HG03196 (cell line): ENCODE measurements around the gene FOXI3.

Experiments
- ATAC-seq: cut with Tn5 transposase; IDR thresholded peaks from one replicate; pipeline ENCODE4 v1.9.1; 2021; ENCODE audit not compliant: unreplicated experiment

The FOXI3 gene

DNA sequence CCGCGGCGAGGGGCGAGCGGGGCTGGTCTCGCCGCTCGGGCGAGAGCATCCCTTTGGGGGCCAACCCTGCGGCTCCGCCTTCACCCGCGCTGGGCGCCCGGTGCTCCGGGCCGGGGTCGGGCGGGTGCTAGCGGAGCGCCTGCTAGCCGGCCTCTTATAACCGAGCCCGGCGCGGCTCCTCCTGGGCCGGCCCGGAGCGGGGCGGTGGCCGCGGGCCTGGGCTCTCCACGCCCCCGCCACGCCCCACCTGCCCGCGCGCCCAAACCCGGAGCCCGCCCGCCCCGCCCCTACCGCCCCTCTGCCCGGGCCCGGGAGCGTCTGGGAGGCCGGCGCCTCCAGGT lies at the start of gene FOXI3:
Gene FOXI3, minus strand, starts transcription at position 129 of the 341 bp plus-strand sequence. CDS start 158 bp downstream, outside the sequence.
- ATAC-seq: no peak

DNA sequence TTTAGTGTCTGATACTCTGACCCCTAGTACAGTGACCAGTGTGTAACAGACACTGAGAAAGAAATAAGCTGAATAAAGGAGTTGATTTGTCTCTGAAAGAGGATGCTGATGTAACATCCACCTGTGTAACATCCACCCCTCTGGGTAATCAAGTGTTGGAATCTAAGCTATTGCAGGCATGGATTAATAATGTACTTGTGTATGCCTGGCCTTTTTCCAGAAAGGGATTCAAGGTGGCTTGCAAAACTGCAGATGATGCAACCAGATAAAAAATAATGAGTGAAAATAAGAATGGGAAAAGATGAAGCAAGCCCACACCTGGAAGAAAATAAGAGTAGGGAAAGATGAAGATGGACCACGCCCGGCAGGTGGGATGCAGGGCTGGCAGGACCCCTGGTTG lies 48.2 kb upstream of the FOXI3 start:
- ATAC-seq: no peak

DNA sequence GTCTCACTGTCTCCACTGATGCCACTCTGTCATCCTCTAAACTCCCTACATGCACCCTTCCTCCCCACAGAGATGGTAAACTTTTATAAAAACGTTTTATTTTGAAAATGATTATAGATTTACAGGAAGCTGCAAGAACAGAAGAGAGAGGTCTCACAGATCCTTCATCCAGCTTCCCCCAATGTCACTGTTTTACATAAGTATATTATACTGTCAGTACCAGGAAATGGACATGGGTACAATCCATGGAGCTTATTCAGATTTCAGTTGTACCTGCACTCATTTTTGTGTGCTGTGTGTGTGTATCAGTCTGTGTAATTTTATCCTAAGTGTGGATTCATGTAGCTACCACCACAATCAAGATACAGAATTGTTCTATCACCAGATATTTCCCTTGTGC lies 46.7 kb upstream of the FOXI3 start:
- no peak for ATAC-seq

DNA sequence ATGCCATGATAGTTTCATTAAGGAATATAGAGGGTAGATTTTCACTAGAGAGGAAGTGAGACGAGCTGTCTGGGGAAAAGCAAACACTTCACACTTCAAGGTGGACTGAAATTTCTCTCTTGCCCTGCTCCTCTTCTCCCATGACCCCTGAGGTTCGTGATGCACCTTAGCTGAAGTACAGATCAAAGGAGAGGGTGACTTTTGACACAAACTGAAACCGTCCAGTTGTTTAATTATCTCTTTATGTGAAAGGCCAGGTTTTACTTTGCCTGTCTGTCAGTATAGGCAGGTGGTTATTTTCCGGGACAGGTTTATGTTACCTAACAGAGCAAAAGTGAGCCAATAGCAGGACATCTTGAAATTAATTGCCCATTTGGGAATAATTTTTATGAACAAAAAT lies 41.0 kb upstream of the FOXI3 start:
- no peak for ATAC-seq

DNA sequence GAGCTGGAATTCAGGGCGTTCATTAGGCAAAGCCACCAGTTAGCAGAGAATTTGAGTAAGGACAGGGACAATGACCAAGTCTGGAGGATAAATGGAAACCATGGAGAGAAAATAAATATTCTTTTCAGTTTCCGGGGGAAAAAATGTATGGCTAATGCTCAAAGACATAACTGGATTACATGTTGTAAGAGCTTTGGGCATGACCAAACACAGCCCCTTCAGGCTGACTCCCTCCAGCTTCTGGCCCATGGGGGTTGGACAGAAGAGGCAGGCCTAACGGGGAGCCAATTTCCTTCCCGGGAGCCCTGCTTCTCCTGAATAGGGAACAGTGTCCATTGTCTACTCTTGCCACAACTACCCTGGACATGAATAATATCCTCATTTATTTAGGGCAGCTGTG lies 39.5 kb upstream of the FOXI3 start:
- ATAC-seq: no peak

DNA sequence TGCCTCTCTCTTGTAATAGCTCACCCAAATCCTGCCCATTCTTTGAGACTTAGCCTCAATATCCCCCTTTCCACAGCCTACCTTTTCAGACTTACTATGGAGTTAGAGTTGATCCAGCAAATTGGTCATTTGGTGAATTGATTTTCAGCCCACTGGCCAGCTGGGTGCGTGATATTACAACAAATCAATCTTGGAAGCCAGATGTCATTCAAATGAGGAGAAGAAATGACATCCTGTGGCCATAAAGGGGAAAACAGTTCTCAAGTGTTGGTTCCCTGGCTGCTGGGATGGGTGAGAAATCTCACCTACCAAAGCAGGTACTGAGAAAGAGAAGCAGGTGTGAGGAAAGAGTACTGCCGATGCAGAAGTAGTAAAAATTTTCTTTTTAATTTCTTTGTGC lies 36.7 kb upstream of the FOXI3 start:
- no peak for ATAC-seq

DNA sequence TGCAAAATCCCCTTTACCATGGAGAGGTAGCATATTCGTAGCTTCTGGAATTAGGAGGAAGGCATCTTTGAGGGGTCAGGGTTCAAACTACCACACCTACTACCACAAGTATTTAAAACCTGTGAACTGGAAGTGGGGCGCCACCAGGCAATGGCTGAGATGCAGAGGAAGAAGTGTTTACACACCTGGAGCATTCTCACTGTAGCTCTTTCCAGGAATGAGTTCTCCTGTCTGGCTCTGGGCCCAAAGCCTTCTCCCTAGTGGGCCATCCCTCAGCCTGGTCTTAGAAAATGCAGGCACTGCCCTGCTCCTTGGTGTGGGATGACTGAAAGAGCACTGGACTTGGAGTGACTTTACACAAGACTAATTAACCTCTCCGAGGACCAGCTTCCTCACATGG lies 30.7 kb upstream of the FOXI3 start:
- ATAC-seq: no peak

DNA sequence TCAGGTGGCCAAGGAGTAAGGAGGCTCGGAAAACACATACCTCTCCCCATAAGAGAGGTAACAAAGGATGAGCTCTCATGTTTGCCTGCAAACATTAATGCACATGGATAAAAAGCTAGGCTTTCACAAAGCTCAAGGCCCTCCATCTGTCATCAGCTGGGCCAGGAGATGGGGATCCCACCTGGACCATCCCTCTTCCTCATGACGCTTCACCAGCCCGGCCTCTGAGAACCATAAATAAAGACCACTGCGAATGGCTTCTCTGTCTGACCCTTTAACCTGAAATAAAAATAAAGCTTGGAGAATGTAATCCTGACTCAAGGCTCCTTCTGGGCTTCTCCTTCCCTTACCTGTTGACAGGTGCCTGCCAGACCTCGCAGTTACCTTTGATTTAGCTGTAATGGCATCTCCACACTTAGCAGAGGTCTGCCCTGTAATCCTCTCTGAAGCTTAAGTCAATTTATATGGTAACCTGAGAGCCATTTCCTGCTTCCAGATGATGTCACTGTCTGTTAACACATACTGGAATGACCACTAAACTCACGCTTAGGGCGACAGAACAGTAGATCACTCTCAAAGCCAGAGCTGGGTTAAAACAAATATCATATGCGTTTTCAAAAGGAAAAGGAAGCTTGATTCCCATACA lies 29.3 kb upstream of the FOXI3 start:
- no peak for ATAC-seq

DNA sequence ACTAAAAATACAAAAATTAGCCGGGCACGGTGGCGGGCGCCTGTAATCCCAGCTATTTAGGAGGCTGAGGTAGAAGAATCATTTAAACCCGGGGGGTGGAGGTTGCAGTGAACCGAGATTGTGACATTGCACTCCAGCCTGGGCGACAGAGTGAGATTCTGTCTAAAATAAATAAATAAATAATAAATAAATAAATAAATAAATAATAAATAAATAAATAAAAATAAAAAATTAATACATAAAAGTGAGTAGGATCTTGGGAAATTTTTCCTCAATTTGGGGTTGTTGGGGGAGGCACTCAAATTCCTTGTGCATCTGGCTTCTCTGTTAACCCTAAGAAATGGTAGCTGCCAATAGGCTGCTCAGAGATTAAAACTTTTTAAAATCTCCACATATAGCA lies 20.3 kb upstream of the FOXI3 start:
- no peak for ATAC-seq

DNA sequence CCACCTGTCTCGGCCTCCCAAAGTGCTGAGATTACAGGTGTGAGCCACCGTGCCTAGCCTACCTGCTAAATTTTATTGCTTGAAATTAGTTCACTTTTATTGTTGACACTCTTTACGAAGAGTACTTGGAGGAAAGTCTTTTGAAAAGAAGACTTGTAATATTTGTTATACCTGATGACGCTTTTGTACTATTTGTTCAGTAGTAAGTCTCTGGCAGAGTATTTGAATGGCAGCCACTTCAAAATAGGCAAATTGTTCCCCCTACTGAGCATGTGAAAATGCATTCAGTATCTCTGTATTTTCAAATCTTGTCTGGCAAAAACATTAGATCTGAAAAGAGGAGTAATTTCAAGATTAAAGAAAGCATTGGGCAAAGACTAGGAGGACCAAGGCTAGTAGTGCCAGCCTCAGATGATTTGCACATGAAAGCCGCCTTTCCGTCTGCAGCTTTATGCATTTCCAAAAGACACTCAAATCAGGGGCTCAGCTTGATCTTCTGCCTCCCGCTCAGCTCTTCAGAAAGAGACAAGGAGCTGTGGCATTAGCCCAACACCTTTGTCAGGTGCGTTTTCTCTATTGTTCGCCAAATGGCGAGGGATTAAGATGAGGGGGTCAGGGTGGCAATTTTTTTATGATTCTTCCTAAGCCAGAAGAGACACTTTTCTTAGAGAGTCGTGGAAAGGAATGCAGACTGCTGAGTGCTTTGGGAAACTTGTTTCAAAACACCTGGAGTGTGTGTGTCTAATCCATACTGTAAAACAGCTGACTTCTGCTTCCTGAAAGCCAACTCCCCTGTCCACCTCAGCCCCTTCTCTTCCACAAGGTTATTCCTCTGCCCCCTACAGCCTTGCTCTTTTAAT lies 18.8 kb upstream of the FOXI3 start:
- no peak for ATAC-seq

DNA sequence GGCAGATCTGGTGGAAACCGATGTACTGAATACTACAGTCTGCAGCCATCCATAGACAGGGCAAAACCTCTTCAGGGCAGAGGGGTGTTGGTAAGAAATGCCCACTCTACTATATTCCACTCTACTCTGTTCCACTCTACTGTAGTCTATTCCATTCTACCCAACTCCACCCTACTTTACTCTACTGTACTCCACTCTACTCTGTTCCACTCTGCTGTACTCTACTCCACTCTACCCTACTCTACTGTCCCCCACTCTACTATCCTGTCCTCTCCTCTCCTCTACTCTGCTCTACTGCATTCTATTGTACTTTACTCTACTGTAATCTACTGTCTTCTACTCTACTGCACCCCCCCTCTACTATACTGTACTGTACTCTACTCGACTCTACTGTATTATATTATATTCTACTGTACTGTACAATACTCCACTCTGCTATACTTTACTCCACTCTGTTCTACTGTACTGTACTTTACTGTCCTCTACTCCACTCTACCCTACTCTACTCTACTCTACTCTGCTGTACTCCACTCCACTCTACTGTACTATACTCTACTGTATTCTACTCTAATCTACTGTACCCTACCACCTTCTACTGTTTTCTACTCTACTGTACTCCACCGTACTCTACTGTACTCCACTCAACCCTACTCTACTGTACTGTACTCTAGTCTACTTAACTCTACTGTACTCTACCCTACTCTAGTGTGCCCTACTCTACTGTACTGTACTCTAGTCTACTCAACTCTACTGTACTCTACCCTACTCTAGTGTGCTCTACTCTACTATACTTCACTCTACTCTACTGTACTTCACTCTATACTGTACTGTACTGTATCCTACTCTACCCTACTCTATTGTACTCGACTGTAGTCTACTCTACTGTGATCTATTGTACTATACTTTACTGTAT lies 17.0 kb upstream of the FOXI3 start:
- no peak for ATAC-seq

DNA sequence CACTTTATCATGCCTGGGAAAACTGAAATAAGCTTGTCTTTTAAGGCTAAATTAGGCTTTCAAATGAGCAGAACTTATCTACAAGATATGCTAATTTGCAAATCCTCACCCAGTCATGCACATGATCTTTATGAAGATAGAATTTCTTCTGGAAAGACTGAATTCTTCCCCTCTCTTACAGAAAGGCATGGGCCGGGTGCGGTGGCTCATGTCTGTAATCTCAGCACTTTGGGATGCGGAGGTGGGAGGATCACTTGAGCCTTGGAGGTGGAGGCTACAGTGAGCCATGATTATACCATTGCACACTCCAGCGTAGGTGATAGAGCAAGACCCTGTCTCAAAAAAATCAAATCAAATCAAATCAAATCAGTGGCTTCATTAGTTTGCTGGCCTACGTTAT lies 11.7 kb upstream of the FOXI3 start:
- ATAC-seq: no peak

DNA sequence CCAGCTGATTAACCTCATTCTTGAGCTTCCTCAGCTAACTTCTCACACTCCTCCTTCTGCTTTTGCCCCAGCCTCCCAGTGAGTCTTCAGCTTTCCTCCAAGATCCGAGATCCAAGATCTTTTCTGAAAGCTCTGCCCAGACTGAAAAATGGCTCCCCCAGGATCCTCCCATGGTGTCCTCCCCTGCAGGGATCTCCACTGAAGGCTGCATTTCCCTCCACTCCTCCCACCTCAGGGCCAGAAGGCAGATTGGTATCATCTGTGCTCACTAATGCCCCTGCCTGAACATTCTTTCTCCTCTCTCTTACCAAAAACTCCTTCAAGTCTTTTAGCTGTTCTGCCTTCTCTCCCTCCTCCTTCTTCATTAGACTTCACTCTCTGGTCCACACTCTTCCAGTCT lies 6.1 kb upstream of the FOXI3 start:
- no peak for ATAC-seq

DNA sequence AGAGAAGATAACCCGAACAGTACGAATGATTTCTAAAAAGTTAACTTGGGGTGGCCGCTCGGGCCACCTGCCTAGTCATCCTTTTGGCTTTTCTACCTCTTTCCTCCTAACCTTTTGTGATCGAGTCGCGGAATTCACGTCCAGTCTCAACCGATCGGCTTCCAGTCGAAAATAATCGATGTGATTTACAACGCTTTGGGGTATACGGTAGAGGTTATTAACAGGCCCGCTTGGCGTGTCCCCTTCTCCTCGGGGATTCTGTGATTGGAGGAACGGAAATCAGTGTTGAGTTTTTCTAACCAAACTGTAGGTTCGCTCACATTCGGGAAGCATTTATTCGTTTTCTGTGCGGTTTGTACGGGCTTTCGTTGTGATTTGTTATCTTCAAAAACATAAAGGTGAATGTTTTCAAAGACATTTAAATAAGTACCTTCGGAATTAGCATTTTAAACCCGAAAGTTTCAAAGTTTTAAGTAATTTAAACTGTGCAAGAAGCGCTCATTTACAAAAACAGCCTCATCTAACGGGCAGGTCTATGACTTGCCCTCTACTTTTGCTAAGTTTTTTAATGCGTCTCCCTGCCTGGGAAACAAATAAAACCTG lies 588 bp upstream of the FOXI3 start:
- ATAC-seq: no peak

DNA sequence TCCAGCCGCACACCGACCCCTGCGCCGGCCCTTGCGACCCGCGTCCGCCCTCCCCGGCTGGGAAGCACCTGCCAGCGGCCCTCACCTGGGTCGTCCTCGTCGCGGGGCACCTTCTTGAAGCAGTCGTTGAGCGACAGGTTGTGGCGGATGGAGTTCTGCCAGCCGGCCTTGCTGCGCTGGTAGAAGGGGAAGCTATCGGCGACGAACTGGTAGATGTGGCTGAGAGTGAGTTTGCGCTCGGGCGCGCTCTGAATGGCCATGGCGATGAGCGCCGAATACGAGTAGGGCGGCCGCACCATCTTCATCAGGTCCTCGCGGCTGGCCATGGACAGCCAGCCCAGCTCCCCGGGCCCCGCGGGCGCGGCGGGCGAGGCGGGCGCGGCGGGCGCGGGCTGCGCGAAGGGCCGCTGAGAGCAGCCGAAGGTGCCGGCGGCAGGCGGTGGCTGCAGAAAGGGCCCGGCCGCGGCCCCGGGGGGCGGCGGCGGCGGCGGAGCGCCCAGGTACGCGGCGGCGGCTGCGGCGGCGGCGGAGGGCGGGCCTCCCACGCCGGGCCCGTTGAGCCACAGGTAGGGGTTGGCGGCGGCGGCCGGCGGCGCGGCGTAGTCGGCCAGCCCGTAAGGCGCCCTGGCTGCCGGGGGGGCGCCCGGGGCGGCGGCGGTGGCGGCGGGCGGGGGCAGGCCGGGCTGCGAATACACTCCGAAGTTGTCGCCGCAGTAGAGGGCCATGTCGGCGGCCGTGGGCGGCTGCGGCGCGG lies 505 bp downstream of the FOXI3 start:
- no peak for ATAC-seq

DNA sequence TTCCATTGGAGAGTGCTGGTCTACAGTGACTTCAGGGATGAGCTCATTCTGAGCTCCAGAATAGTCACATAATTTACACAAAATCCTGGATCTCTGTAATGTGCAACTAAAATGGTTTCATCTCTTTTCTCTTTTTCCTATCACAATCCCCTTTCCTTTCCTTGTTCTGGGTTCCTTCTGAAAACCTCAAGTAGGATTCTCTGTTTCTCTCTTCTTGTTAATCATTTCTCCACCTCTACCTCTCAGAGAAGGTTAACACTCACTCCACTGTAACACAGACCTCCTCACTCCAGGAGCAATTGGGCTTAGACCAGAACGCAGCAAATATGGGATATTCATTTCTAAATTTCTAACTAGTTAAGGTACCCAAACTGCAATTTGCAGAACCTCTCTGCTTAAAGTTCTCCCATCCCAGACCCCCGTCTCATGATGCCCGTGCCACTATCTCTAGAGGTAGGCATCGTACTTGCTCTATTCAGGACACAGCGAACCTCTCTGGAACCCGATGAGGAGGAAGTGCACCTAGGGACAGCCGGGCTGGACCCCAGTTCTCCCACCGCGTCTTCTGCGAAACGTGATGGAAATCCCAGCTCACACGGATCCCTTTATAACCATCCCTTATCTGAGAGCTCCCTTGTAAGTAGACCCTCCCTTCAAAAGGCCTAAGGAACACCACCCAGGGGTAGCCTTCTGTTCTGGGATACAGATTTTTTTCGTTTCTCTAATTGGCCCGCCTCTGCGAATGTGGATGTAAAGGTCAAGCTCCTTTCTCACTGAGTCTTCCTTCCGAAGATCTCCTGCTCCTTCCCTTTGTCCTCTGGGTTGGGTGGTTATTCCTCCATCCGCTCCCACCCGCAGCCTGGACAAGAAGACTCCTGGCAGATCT lies 1.3 kb downstream of the FOXI3 start:
- ATAC-seq: no peak

DNA sequence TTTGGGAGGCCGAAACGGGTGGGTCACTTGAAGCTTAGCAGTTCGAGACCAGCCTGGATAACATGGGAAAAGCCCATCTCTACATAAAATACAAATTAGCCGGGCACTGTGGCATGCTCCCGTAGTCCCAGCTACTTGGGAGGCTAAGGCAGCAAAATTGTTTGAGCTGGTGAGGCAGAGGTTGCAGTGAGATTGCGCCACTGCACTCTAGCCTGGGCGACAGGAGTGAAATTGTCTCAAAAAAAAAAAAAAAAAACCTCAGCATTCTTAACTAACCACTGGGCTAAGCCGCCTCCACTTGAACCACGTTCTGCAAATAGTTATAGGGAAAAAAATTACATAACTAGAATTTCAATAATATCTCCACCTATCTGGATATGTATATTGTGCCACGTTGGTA lies 2.3 kb downstream of the FOXI3 start:
- no peak for ATAC-seq

DNA sequence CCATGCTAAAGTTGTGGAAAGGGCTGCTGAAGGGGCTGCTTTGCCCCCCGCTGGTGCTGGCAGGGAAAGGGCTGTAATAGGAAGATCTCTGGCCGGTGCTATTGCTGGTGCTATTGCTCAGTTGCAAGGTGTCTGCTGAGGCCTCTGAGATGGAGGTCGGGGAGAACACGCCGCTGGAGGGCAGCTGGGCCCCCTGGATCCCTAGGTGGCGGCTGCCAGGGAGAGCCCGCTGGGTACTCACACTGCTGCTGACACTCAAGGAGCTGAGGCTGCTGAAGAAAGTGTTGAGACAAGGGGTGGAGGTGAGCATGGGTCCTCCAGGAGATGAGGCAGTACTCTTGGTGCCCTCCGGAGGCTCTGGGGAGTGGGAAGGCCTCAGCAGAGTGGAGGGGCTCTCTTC lies 4.2 kb downstream of the FOXI3 start:
- ATAC-seq: no peak

DNA sequence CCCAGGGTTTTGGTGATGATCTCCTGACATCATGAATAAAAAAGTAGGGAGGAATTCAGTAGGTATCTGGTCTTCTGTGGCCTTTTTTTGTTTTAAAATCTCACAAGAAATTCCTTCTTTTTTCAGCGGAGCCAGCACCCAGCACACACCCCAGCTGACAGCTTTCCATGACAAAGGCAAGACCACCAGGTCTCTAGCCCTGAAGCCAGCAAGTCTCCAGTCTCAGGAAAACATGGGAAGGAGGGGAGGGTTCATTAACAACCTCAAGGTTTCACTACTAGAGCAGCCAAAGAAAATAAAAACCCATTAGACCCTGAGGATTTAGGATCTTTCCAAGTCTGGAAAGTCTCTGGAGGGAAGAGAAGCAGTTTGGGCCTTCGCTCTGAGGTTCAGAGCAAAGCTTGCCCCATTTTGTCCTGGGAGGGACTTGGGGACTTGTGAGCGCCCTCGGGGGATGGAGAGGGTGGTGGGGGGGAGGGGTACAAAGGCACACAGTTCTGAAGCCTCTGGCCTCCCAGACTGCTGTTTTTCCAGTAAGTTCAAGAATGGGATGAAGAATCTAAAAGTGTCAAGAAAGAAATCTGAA lies 9.0 kb downstream of the FOXI3 start:
- no peak for ATAC-seq
